Activated T-helper 2 cell treated with anti-CD3 and anti-CD28 coated beads, Interferon-gamma antibody, Interleukin-2, Interleukin-4, amounts not matched to agents 10 μg/mL and 5 μg/mL and 100 μg/mL, durations not matched to agents 14 hours and 24 hours and 36 hours (primary cell): ENCODE results near the gene SRPK1. TPM values are rescaled to one million over a fixed set of nuclear protein-coding genes. Genes with fewer than 3 reads are reported as not detected.
"Not testable (repeated sequence)": the region's sequence is repeated elsewhere in the genome, so short reads cannot be mapped to it uniquely, and the experiment has no call there.

ENCODE experiments used
- DNase-seq: peaks from one replicate; pipeline ENCODE4 v3.0.0; 2021; ENCODE audit warnings: low spot score
- H3K27ac Mint-ChIP-seq: one replicate; pipeline ENCODE4 v1.8.0; 2021; ENCODE audit warnings: mixed read lengths
- H3K27me3 Mint-ChIP-seq: one replicate; pipeline ENCODE4 v1.8.0; 2021; ENCODE audit warnings: low read depth, mixed read lengths
- H3K36me3 Mint-ChIP-seq: one replicate; pipeline ENCODE4 v1.8.0; 2021; ENCODE audit warnings: low read depth, mixed read lengths
- H3K4me1 Mint-ChIP-seq: one replicate; pipeline ENCODE4 v1.8.0; 2021; ENCODE audit warnings: low read depth, mixed read lengths
- H3K4me3 Mint-ChIP-seq: one replicate; pipeline ENCODE4 v1.8.0; 2021; ENCODE audit warnings: low read depth, mild to moderate bottlenecking, moderate library complexity, mixed read lengths
- H3K9me3 Mint-ChIP-seq: one replicate; pipeline ENCODE4 v1.8.0; 2021; ENCODE audit warnings: mixed read lengths
- intact Hi-C: fragments of 100-400 bp; cut with micrococcal nuclease; formaldehyde crosslinking; loops from one replicate; pipeline ENCODE4 v1.15.1; 2023
- total RNA-seq: library from RNA; stranded (reverse); gene quantifications from 2 replicates; pipeline ENCODE4 v1.2.3, GENCODE V29; 2022

The SRPK1 gene
- total RNA-seq, 1 donor from 2014 or later = 146 TPM

- H3K4me3 Mint-ChIP-seq = no peak overlapping the region
- no peaks in the 10 kb centered on the region for H3K4me1 Mint-ChIP-seq
- no peaks in the 10 kb centered on the region for H3K27me3 Mint-ChIP-seq
- no peaks in the 10 kb centered on the region for H3K36me3 Mint-ChIP-seq
- H3K27ac Mint-ChIP-seq = no peak overlapping the region
- no peak for DNase-seq
- intact Hi-C loops = no loop called here
- H3K9me3 Mint-ChIP-seq = no peaks in the 10 kb centered on the region
Measured at GRCh38 chr6:35945650-35946025, 24.7 kb upstream of the SRPK1 start.

GRCh38 chr6:35943390-35943789 lies 22.5 kb upstream of the SRPK1 start:
- Mint-ChIP-seq H3K27me3 (no peaks in the 10 kb centered on the region), H3K9me3 (no peaks in the 10 kb centered on the region), H3K4me1 (no peaks in the 10 kb centered on the region), H3K36me3 (no peaks in the 10 kb centered on the region), H3K27ac (no peak overlapping the region), H3K4me3 (no peak overlapping the region)
- intact Hi-C loops = no loop called here
- no peak for DNase-seq

DNA sequence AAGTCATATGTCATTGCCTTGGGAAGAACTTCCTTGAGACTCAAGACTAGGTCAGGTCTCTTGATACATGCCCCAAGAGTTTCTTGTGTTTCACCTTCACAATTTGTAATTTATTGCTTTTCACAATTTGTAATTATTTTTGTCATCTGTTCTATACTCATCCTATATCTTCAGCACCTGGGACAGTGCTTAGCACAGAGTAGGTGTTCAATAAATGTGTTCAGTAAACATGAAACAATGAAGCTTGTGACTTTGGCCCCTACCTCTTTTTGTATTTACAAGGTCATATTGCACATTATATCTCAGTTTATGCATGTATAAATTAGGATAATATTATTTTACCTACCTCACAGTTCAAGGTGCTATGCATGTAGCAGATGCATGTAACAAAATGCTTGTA lies 21.5 kb upstream of the SRPK1 start:
- H3K9me3 Mint-ChIP-seq = no peaks in the 10 kb centered on the region

GRCh38 chr6:35941170-35941569 lies 20.3 kb upstream of the SRPK1 start:
- H3K27me3 Mint-ChIP-seq = peaks cover 10% of the 10 kb centered on the region
- H3K4me3 Mint-ChIP-seq, intact Hi-C loops, H3K27ac Mint-ChIP-seq, H3K36me3 Mint-ChIP-seq, DNase-seq, H3K4me1 Mint-ChIP-seq, H3K9me3 Mint-ChIP-seq: not testable (repeated sequence)

More for the DNA sequence above, 21.5 kb upstream of the SRPK1 start:
- no peaks in the 10 kb centered on the region for H3K36me3 Mint-ChIP-seq
- no peak overlapping the region for H3K27ac Mint-ChIP-seq
- DNase-seq = no peak
- peaks cover 4% of the 10 kb centered on the region for H3K27me3 Mint-ChIP-seq
- intact Hi-C loops = no loop called here
- no peak overlapping the region for H3K4me3 Mint-ChIP-seq
- no peaks in the 10 kb centered on the region for H3K4me1 Mint-ChIP-seq

- intact Hi-C loops, DNase-seq, H3K4me1 Mint-ChIP-seq, H3K4me3 Mint-ChIP-seq, H3K27ac Mint-ChIP-seq, H3K9me3 Mint-ChIP-seq, H3K36me3 Mint-ChIP-seq: not testable (repeated sequence)
- peaks cover 16% of the 10 kb centered on the region for H3K27me3 Mint-ChIP-seq
Measured at GRCh38 chr6:35940014-35940413, 19.1 kb upstream of the SRPK1 start.

- H3K36me3 Mint-ChIP-seq, DNase-seq, H3K4me3 Mint-ChIP-seq, H3K27ac Mint-ChIP-seq, intact Hi-C loops, H3K9me3 Mint-ChIP-seq, H3K4me1 Mint-ChIP-seq: not testable (repeated sequence)
- H3K27me3 Mint-ChIP-seq = peaks cover 16% of the 10 kb centered on the region
Measured at GRCh38 chr6:35939259-35939658, 18.4 kb upstream of the SRPK1 start.

DNA sequence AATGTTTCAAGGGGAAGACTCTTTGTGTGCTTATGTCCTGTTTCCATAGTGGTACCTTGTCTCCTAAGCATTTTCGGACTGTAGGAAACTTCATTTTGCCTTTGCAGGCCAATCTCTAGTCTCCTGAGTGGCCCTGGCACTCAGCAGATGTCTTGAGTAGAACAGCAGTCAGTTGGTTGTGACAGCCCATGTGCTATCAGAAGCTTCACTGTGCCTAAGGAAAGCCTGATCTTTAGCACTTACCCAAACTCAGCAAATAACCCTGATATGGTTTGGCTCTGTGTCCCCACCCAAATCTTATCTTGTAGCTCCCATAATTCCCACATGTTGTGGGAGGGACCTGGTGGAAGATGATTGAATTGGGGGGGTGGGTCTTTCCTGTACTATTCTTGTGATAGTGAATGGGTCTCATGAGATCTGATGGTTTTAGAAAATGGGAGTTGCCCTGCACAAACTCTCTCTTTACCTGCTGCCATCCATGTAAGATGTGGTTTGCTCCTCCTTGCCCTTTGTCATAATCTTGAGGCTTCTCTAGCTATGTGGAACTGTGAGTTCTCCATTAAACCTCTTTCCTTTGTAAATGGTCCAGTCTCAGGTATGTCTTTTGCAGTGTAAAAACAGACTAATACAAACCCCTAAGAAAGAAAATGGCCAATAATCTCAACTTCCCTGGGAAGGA lies 15.9 kb upstream of the SRPK1 start:
- peaks cover 16% of the 10 kb centered on the region for H3K27me3 Mint-ChIP-seq
- H3K36me3 Mint-ChIP-seq = no peaks in the 10 kb centered on the region
- DNase-seq = no peak
- H3K9me3 Mint-ChIP-seq = no peaks in the 10 kb centered on the region
- no peak overlapping the region for H3K27ac Mint-ChIP-seq
- intact Hi-C loops = no loop called here
- no peaks in the 10 kb centered on the region for H3K4me1 Mint-ChIP-seq
- H3K4me3 Mint-ChIP-seq = no peak overlapping the region

GRCh38 chr6:35935469-35935868 lies 14.6 kb upstream of the SRPK1 start:
- H3K27ac Mint-ChIP-seq = no peak overlapping the region
- DNase-seq = no peak
- no peaks in the 10 kb centered on the region for H3K4me1 Mint-ChIP-seq
- H3K36me3 Mint-ChIP-seq = no peaks in the 10 kb centered on the region
- H3K9me3 Mint-ChIP-seq = no peaks in the 10 kb centered on the region
- H3K4me3 Mint-ChIP-seq = no peak overlapping the region
- intact Hi-C loops = no loop called here
- H3K27me3 Mint-ChIP-seq = peaks cover 16% of the 10 kb centered on the region

DNA sequence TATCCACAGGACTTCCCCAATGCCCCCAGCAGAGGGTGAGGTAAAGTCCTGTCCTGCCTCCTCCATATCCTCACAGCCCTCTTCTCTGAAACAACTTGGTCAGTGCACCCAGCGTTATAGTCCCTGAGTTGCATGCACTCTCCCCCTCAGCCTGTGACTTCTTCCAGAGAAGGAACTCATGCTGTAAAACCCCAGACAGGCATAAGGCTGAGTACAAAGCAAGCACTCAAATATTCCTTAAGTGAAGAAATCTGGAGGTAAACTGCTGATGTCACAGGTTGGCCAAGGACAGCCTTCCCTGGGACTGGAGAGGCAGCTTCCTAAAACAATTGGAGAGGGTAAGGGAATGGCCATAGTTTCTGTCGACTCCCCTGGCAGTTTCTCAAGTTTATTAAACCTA lies 12.9 kb upstream of the SRPK1 start:
- no peak for DNase-seq
- no peak overlapping the region for H3K27ac Mint-ChIP-seq
- H3K4me1 Mint-ChIP-seq = no peaks in the 10 kb centered on the region
- H3K9me3 Mint-ChIP-seq = no peaks in the 10 kb centered on the region
- H3K36me3 Mint-ChIP-seq = no peaks in the 10 kb centered on the region
- peaks cover 16% of the 10 kb centered on the region for H3K27me3 Mint-ChIP-seq
- intact Hi-C loops = no loop called here
- H3K4me3 Mint-ChIP-seq = no peak overlapping the region

DNA sequence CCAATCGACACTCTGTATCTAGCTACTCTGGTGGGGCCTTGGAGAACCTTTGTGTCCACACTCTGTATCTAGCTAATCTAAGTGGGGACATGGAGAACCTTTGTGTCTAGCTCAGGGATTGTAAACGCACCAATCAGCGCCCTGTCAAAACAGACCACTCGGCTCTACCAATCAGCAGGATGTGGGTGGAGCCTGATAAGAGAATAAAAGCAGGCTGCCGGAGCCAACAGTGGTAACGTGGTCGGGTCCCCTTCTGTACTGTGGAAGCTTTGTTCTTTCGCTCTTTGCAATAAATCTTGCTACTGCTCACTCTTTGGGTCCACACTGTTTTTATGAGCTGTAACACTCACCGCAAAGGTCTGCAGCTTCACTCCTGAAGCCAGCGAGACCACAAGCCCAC lies 11.0 kb upstream of the SRPK1 start:
- H3K27ac Mint-ChIP-seq, H3K4me3 Mint-ChIP-seq, DNase-seq, H3K4me1 Mint-ChIP-seq, H3K36me3 Mint-ChIP-seq, intact Hi-C loops, H3K27me3 Mint-ChIP-seq, H3K9me3 Mint-ChIP-seq: not testable (repeated sequence)

DNA sequence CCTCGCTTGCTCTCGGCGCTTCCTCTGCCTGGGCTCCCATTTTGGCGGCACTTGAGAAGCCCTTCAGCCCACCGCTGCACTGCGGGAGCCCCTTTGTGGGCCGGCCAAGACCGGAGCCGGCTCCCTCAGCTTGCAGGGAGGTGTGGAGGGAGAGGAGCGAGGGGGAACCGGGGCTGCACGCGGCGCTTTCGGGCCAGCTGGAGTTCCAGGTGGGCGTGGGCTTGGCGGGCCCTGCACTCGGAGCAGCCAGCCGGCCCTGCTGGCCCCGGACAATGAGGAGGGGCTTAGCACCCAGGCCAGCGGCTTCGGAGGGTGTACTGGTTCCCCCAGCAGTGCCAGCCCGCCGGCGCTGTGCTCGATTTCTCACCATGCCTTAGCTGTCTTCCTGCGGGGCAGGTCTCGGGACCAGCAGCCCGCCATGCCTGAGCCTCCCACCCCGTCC lies 10.2 kb upstream of the SRPK1 start:
- Mint-ChIP-seq H3K4me1 (no peaks in the 10 kb centered on the region), H3K36me3 (no peaks in the 10 kb centered on the region), H3K9me3 (no peaks in the 10 kb centered on the region), H3K27me3 (peaks cover 6% of the 10 kb centered on the region), H3K4me3 (no peak overlapping the region), H3K27ac (no peak overlapping the region)
- no peak for DNase-seq
- intact Hi-C loops = no loop called here

- H3K27me3 Mint-ChIP-seq = no peaks in the 10 kb centered on the region
- peaks cover 4% of the 10 kb centered on the region for H3K36me3 Mint-ChIP-seq
- no peak overlapping the region for H3K4me3 Mint-ChIP-seq
- no peak for DNase-seq
- intact Hi-C loops = no loop called here
- no peaks in the 10 kb centered on the region for H3K9me3 Mint-ChIP-seq
- no peak overlapping the region for H3K27ac Mint-ChIP-seq
- no peaks in the 10 kb centered on the region for H3K4me1 Mint-ChIP-seq
Measured at GRCh38 chr6:35929601-35930000, 8.7 kb upstream of the SRPK1 start.

DNA sequence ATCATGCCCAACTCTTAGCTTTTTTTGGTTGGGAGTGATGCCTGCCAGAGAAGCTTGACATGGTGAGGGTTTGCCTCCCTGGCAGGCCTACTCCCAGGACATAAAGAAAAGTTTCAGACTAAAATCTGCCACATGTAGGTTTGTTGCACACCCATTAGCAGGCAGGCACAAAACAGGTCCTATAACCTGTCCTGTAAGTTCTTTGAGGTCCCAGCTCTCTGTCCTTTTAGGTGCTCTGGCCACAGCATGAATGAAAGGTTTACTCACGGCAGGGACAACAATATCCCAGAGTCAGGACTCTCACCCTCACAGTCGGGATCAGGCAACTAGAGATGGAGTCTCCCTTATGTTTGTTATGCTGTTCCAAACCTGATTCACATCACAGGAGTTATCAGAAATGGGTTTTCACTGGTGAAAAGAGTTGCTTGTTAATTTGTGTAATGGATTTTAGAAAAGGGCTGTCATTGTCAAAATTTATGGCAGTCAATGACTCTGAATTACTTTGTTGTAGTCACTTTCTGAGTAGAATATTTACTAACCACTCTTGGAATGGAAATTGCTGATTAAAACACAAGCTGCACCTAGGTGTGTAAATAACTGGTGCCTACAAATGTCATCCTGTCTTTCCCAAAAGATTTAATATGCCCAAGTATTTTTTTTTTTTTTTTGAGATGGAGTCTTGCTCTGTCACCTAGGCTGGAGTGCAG lies 5.8 kb upstream of the SRPK1 start:
- peaks cover 13% of the 10 kb centered on the region for H3K4me1 Mint-ChIP-seq
- intact Hi-C loops = no loop called here
- no peak overlapping the region for H3K4me3 Mint-ChIP-seq
- H3K9me3 Mint-ChIP-seq = no peaks in the 10 kb centered on the region
- H3K36me3 Mint-ChIP-seq = peaks cover 12% of the 10 kb centered on the region
- no peak overlapping the region for H3K27ac Mint-ChIP-seq
- DNase-seq = no peak
- H3K27me3 Mint-ChIP-seq = no peaks in the 10 kb centered on the region
